ENCODE results near the gene LHPP.

LHPP gene

GRCh38 chr10:124494046-124494807 lies 32.6 kb downstream of the LHPP start:
- DNase-seq (ENCODE audit: low read depth, low spot score) = no peak

GRCh38 chr10:124495162-124495561 lies 33.5 kb downstream of the LHPP start:
- no peak for DNase-seq (ENCODE audit: low read depth, low spot score)
- no peak overlapping the region for H3K4me3 ChIP-seq (ENCODE audit: insufficient read length, low read depth)
- peaks cover 11% of the 10 kb centered on the region for H3K36me3 ChIP-seq (ENCODE audit: insufficient read depth, insufficient read length, low read length)
- no peaks in the 10 kb centered on the region for H3K9me3 ChIP-seq (ENCODE audit: insufficient read depth, low read length)
- H3K4me1 ChIP-seq (ENCODE audit: insufficient read depth, insufficient read length) = peaks cover 9% of the 10 kb centered on the region
- no peak for TF ChIP-seq ZNF274 (IDR thresholded peaks at IDR 0.05; ENCODE audit: low read depth, low read length)
- TF ChIP-seq SUZ12 (IDR thresholded peaks at IDR 0.05; ENCODE audit: extremely low read depth, insufficient read depth, insufficient read length) = no peak
- TF ChIP-seq YY1 (IDR thresholded peaks at IDR 0.05; ENCODE audit: insufficient read depth, insufficient read length) = no peak
- no peak overlapping the region for H3K9ac ChIP-seq (ENCODE audit: insufficient read length, low read depth)
- no peaks in the 10 kb centered on the region for H3K27me3 ChIP-seq (ENCODE audit: insufficient read depth, insufficient read length)

More at GRCh38 chr10:124494046-124494807, 32.6 kb downstream of the LHPP start:
- Histone ChIP-seq H3K36me3 (ENCODE audit: insufficient read depth, insufficient read length, low read length) (peaks cover 9% of the 10 kb centered on the region), H3K9me3 (ENCODE audit: insufficient read depth, low read length) (no peaks in the 10 kb centered on the region), H3K4me3 (ENCODE audit: insufficient read length, low read depth) (no peak overlapping the region), H3K9ac (ENCODE audit: insufficient read length, low read depth) (no peak overlapping the region), H3K27me3 (ENCODE audit: insufficient read depth, insufficient read length) (no peaks in the 10 kb centered on the region), H3K4me1 (ENCODE audit: insufficient read depth, insufficient read length) (peaks cover 9% of the 10 kb centered on the region)
- TF ChIP-seq ZNF274 (IDR thresholded peaks at IDR 0.05; ENCODE audit: low read depth, low read length) (no peak), YY1 (IDR thresholded peaks at IDR 0.05; ENCODE audit: insufficient read depth, insufficient read length) (no peak), SUZ12 (IDR thresholded peaks at IDR 0.05; ENCODE audit: extremely low read depth, insufficient read depth, insufficient read length) (no peak)

- Histone ChIP-seq H3K9me3 (ENCODE audit: insufficient read depth, low read length) (peaks cover 4% of the 10 kb centered on the region; the same call in 1 of the 2 replicates), H3K27me3 (ENCODE audit: insufficient read depth, insufficient read length) (no peaks in the 10 kb centered on the region), H3K4me1 (ENCODE audit: insufficient read depth, insufficient read length) (peaks cover 9% of the 10 kb centered on the region), H3K4me3 (ENCODE audit: insufficient read length, low read depth) (no peak overlapping the region), H3K9ac (ENCODE audit: insufficient read length, low read depth) (no peak overlapping the region), H3K36me3 (ENCODE audit: insufficient read depth, insufficient read length, low read length) (peaks cover 8% of the 10 kb centered on the region)
- TF ChIP-seq YY1 (IDR thresholded peaks at IDR 0.05; ENCODE audit: insufficient read depth, insufficient read length) = no peak
- DNase-seq (ENCODE audit: low read depth, low spot score) = no peak
Observed at GRCh38 chr10:124495725-124496124, 34.1 kb downstream of the LHPP start.

GRCh38 chr10:124496150-124496549 lies 34.5 kb downstream of the LHPP start:
- Histone ChIP-seq H3K9me3 (ENCODE audit: insufficient read depth, low read length) (peaks cover 8% of the 10 kb centered on the region; the same call in 1 of the 2 replicates), H3K4me1 (ENCODE audit: insufficient read depth, insufficient read length) (peaks cover 9% of the 10 kb centered on the region), H3K9ac (ENCODE audit: insufficient read length, low read depth) (peak overlapping the region; percentile 13), H3K4me3 (ENCODE audit: insufficient read length, low read depth) (no peak overlapping the region), H3K36me3 (ENCODE audit: insufficient read depth, insufficient read length, low read length) (peaks cover 5% of the 10 kb centered on the region), H3K27me3 (ENCODE audit: insufficient read depth, insufficient read length) (no peaks in the 10 kb centered on the region)
- TF ChIP-seq SUZ12 (IDR thresholded peaks at IDR 0.05; ENCODE audit: extremely low read depth, insufficient read depth, insufficient read length) (no peak), YY1 (IDR thresholded peaks at IDR 0.05; ENCODE audit: insufficient read depth, insufficient read length) (no peak), ZNF274 (IDR thresholded peaks at IDR 0.05; ENCODE audit: low read depth, low read length) (no peak)
- no peak for DNase-seq (ENCODE audit: low read depth, low spot score)

- Histone ChIP-seq H3K9me3 (ENCODE audit: insufficient read depth, low read length) (peaks cover 8% of the 10 kb centered on the region; the same call in 1 of the 2 replicates), H3K27me3 (ENCODE audit: insufficient read depth, insufficient read length) (no peaks in the 10 kb centered on the region), H3K4me1 (ENCODE audit: insufficient read depth, insufficient read length) (peaks cover 9% of the 10 kb centered on the region), H3K9ac (ENCODE audit: insufficient read length, low read depth) (peak overlapping the region; percentile 42), H3K4me3 (ENCODE audit: insufficient read length, low read depth) (no peak overlapping the region), H3K36me3 (ENCODE audit: insufficient read depth, insufficient read length, low read length) (peaks cover 2% of the 10 kb centered on the region)
- DNase-seq (ENCODE audit: low read depth, low spot score) = no peak
- TF ChIP-seq YY1 (IDR thresholded peaks at IDR 0.05; ENCODE audit: insufficient read depth, insufficient read length) (no peak), SUZ12 (IDR thresholded peaks at IDR 0.05; ENCODE audit: extremely low read depth, insufficient read depth, insufficient read length) (no peak), ZNF274 (IDR thresholded peaks at IDR 0.05; ENCODE audit: low read depth, low read length) (no peak)
Observed at GRCh38 chr10:124496620-124497019, 35.0 kb downstream of the LHPP start.

GRCh38 chr10:124497196-124497881 lies 35.7 kb downstream of the LHPP start:
- no peak for TF ChIP-seq YY1 (IDR thresholded peaks at IDR 0.05; ENCODE audit: insufficient read depth, insufficient read length)
- TF ChIP-seq SUZ12 (IDR thresholded peaks at IDR 0.05; ENCODE audit: extremely low read depth, insufficient read depth, insufficient read length) = no peak
- no peak for TF ChIP-seq ZNF274 (IDR thresholded peaks at IDR 0.05; ENCODE audit: low read depth, low read length)

GRCh38 chr10:124498056-124498455 lies 36.4 kb downstream of the LHPP start:
- Histone ChIP-seq H3K9ac (ENCODE audit: insufficient read length, low read depth) (no peak overlapping the region), H3K36me3 (ENCODE audit: insufficient read depth, insufficient read length, low read length) (peaks cover 2% of the 10 kb centered on the region), H3K9me3 (ENCODE audit: insufficient read depth, low read length) (peaks cover 8% of the 10 kb centered on the region; the same call in 1 of the 2 replicates), H3K4me1 (ENCODE audit: insufficient read depth, insufficient read length) (peaks cover 9% of the 10 kb centered on the region), H3K27me3 (ENCODE audit: insufficient read depth, insufficient read length) (no peaks in the 10 kb centered on the region), H3K4me3 (ENCODE audit: insufficient read length, low read depth) (no peak overlapping the region)
- TF ChIP-seq YY1 (IDR thresholded peaks at IDR 0.05; ENCODE audit: insufficient read depth, insufficient read length) (no peak), ZNF274 (IDR thresholded peaks at IDR 0.05; ENCODE audit: low read depth, low read length) (no peak), SUZ12 (IDR thresholded peaks at IDR 0.05; ENCODE audit: extremely low read depth, insufficient read depth, insufficient read length) (no peak)
- DNase-seq (ENCODE audit: low read depth, low spot score) = no peak

More at GRCh38 chr10:124497196-124497881, 35.7 kb downstream of the LHPP start:
- H3K9ac ChIP-seq (ENCODE audit: insufficient read length, low read depth) = no peak overlapping the region
- DNase-seq (ENCODE audit: low read depth, low spot score) = no peak
- peaks cover 9% of the 10 kb centered on the region for H3K4me1 ChIP-seq (ENCODE audit: insufficient read depth, insufficient read length)
- no peaks in the 10 kb centered on the region for H3K27me3 ChIP-seq (ENCODE audit: insufficient read depth, insufficient read length)
- H3K4me3 ChIP-seq (ENCODE audit: insufficient read length, low read depth) = no peak overlapping the region
- peaks cover 2% of the 10 kb centered on the region for H3K36me3 ChIP-seq (ENCODE audit: insufficient read depth, insufficient read length, low read length)
- H3K9me3 ChIP-seq (ENCODE audit: insufficient read depth, low read length) = peaks cover 8% of the 10 kb centered on the region; the same call in 1 of the 2 replicates
